HG02938 (cell line): ENCODE results near the gene TIGD3.

Experiments used
- ATAC-seq: cut with Tn5 transposase; IDR thresholded peaks from one replicate; pipeline ENCODE4 v1.9.1; 2021; ENCODE audit warnings: mild to moderate bottlenecking, moderate library complexity; ENCODE audit not compliant: unreplicated experiment

Gene TIGD3

GRCh38 chr11:65354265-65355012, at the start of gene TIGD3:
Gene TIGD3, plus strand, starts transcription at chr11:65354751. Its CDS starts 1,058 bp downstream, at chr11:65355809.
- peak; percentile 77 for ATAC-seq

DNA sequence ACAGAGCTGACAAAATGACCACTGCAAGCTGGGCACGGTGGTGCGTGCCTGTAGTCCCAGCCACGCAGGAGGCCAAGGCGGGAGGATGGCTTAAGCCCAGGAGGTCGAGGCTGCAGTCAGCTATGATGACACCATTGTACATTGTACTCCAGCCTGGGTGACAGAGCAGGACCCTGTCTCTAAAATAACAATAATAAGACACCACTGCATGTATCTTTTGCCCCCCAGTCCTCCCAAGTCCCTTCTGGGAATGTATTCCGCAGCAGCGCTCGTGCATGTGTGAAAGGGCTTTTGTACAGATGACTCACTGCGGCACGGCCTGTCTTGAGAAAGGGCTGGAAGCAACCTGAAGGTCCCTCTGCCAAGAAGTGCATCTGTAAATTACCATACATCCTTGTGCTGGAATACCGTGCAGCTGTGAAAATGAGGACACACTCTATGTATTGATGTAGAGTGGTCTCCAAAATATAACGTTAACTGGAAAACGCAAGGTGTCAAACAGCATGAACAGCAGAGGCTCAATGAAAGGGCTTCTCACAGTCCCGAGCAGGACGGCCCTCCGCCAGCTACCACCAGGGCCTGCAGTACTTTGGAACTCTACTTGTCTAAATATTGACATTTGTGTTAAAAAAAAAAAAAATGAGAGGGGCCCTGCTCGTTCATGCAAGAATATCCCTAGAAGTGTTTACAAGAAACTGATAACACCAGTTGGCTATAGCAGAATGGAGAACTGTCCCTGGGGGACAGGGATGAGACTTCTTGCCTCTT, 48.9 kb upstream of the TIGD3 start:
- no peak for ATAC-seq

DNA sequence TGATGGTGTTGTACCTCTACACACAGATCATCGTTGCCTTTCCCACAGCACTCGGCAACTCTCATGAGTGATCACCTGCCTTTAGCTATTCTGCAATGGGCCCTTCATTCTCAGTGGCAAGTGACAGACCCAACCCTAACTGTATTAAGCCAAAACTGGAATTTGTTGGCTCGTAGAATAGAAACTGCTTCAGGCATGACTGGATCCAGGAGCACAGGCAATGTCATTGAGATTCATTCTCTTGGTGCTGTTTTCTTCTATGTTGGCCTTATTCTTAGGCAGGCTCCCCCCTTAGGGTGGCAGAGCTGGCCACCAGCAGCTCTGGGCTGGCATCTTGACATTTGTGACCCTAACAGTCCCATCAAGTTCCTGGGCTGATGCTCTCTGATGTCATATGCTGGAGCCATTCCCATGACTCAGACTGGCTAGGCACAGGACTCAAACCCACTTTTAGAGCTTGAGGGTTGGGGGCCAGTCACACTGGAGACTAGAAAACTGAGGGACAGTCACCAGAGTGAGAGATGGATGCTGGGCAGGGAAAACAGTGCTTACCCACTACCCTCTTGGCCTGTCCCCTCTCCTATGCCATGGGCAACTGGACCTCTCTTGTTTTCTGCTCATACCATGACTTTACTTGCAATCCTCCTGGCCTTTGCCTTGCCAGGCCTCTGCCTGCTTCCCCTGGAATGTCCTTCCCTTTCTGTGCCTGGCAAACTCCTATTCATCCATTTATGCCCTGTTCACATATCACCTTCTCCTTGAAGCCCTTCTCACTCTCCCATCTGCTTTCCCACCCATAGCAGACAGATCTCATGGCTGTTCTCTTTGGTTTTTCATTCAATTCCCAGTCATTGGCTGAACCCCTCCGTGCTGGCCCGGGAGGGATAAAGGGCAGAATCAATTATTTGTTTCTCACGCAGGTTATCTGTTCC, 47.0 kb upstream of the TIGD3 start:
- no peak for ATAC-seq

- ATAC-seq = no peak
Measured at GRCh38 chr11:65308281-65308891, 46.2 kb upstream of the TIGD3 start.

DNA sequence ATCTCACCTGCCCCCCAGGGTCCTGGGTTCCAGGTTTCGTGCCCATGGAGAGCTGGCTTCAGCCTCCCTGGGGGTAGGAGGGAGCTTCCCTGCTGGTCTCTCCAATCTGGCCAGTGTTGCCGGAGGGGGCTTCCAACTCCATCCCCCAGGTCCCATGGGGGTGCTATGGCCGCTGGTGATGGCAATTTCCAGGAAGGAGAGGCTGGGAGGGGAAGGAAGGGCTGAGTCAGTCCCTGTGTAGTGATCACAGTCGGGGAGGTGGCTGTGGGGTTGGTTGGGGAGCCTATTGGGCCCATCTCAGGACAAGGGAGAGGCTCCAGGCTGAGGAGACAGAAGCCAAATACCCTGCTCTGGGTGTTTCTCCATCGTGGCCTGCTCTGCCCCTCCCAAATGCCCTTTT, 45.5 kb upstream of the TIGD3 start:
- ATAC-seq = no peak

DNA sequence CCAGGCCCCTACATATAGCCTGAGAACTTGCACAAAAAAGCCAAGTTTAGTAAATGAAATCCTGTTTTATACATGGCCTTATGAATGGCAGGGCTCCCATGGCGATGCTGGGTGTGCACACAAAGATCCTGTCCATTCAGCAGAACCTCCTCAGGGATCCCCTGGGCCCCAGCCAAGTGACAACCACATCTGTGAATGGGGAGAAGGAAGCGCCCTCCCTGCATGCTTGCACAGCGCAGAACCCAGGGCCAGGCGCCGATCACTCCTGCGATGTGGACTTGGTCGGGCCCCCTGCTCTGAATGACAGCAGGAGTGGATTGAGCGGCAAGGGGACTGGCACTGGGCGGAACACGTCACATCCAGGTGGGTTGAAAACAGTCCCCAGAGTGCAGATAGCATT, 44.3 kb upstream of the TIGD3 start:
- no peak for ATAC-seq

DNA sequence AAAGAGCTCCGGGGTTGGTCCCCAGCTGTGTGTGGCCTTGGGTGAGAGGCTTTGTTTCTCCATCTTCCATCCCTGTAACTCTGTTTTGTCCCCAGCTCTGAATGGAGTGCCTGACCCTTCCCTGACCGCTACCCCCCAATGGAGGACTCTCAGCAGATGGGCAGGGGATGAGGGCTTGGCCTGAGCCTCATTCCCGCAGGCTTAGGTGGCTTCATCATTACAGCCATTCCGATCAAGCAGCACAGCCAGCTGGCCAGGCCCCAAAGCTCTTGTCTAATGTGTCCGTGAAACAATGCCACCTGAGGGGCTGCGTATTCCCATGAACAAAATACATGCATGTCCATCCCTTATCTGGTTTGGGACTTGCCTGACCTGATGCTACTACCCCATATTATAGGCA, 43.8 kb upstream of the TIGD3 start:
- no peak for ATAC-seq

- no peak for ATAC-seq
Measured at GRCh38 chr11:65311170-65311678, 43.3 kb upstream of the TIGD3 start.

- peak; percentile 59 for ATAC-seq
Measured at GRCh38 chr11:65314501-65315203, 39.9 kb upstream of the TIGD3 start, which contains the start of gene CDC42EP2. Gene CDC42EP2, plus strand, starts transcription at chr11:65314866. Its CDS starts 6,033 bp downstream, at chr11:65320899.

DNA sequence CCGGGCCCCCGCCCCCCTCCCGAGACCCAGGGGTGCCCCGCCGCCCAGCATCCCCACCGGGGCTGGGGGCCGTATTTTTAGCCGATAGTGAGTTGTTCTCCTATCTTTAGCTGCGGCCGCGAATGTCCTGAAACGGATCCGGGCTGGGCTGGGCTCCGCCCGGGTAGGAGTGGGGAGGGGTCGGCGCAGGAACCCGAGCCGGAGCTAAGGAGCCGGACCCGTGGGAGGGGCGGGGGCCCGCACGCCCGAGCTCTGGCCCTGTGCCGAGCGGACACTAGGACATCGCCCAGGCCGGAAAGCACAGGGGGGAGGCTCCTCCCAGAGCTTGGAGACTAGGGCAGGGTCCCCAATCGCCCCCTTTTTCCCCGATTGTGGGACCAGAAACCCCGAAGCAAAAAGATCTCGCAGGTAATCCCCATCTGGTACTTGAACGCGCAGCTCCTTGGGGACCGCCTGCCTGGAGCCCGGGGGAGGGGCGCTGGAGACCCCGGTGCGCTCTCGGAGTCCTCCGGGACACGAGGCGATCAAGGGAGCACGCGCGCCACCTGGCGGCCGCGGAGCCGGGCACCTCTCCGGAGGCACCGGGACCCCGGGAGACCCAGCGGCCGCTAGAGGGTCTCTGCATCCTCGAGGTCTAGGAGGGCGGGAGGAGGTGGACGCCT, 39.2 kb upstream of the TIGD3 start:
- ATAC-seq = peak; percentile 32

DNA sequence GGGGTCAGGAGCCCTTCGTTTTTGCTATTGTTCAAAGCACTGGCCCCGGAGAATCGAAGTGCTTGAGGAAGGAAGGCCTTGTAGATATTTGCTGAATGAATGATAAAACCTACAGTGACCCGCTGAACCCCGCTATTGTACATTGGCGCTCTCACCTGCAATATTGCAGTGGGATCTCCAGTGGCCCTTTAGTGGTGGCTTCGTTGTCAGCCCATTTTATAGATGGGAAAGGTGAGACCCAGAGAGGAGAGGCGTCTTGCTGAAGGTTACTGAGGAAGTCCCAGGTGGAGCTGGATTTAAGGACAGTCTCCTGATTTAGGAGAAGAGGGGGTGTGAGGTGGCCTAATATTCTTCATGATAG, 38.7 kb upstream of the TIGD3 start:
- ATAC-seq = no peak

- ATAC-seq = no peak
Measured at GRCh38 chr11:65316227-65317024, 38.1 kb upstream of the TIGD3 start.

DNA sequence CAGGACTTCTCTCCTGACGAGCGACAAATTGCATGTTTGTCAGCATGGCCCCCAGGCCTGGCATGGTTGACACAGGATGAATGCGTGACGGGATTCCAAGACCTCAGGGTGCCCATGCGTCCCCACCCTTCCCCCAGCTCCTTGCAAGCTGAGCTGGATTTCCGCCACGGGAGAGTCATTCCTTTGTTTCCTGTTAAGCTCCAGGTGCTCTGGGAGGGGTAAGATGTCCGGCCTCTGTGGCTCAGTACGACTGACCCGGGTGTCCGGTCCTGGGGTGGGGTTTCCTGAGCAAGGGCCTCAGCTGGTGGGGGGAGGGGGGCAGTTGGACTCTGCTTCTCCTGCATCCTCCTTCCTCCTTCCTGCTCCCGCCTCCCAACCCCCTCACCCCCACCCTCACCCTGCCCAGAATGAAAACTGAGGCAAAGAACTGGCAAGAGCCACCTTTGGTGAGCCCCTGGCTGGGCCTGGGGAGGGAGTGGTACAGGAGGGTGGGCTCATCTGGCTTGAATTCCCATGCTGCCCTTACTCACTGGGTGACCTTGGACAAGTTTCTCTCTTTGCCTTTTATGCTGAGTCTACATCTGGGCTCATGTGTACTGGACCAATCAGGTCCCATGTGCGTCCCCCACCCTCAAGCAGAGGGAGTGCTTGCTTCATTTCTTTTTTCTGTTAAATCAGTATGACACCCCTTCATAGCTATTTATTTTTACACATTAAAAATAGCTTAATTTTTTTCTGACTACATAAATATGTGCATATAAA, 37.3 kb upstream of the TIGD3 start:
- ATAC-seq = no peak

DNA sequence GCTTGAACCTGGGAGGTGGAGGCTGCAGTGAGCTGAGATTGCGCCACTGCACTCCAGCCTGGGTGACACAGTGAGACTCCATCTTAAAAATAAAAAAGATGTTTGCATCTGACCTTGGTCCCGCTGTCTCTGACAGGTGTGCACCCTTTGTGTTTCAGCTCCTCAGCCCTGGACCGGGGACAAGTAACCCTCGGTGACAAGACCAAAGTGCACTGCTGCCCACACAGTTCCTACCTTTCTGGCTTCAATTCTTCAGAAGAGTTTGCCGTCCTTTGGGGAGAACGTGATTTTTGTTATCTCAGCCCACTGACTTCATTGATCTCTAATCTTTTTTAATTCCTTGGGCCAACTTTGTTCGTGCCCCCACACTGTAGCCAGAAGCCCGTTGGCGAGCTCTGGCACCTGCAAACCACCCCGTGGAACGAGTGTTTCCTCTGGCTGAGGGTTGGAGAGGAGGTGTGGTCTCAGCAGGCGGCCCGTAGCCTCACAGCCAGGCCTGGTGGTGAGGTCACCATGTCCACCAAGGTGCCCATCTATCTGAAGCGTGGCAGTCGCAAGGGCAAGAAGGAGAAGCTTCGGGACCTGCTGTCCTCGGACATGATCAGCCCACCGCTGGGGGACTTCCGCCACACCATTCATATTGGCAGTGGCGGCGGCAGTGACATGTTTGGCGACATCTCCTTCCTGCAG, 34.0 kb upstream of the TIGD3 start:
- ATAC-seq = no peak

DNA sequence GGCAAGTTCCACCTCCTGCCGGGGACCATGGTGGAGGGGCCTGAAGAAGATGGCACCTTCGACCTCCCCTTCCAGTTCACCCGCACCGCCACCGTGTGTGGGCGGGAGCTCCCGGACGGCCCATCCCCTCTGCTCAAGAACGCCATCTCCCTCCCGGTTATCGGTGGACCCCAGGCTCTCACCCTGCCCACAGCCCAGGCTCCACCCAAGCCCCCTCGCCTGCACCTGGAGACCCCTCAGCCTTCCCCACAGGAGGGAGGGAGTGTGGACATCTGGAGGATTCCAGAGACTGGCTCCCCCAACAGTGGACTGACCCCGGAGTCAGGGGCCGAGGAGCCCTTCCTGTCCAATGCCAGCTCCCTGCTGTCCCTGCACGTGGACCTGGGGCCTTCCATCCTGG, 33.5 kb upstream of the TIGD3 start:
- no peak for ATAC-seq

DNA sequence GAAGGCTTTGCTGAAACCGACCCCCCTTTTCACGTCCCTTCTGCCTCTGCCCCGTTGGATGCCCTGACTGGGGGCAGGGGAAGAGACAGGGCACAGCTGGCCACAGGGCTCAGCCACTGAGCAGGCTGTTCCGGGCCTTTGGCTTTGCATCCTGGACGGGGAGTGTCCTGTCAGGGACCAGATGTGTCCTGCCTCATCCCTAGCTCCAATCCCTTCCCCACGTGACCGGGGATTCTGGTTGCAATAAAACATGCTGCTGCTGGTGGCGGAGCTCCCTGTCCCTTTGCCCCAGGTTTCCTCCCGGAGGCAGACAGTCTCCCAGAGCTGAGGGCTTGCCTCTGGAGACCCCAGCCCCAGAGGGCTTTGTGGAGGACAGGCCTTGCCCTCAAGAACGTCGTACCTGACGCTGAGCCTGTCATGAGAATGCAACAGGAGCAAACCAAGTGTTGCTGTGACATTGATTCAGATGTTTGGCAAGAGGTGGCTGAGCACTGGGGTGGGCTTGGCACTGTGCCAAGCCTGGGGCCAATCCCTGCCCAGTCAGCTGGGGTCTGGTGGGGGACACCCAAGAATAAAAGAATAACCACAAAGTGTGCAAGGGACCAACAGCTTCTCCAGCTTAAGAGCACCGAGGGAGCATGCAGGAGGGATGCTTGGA, 32.6 kb upstream of the TIGD3 start:
- ATAC-seq = no peak

- ATAC-seq = no peak
Measured at GRCh38 chr11:65323813-65324212, 30.7 kb upstream of the TIGD3 start.
